Neutrophil (primary cell): ENCODE measurements around the gene RFPL3.

Source experiments
- H3K27ac ChIP-seq: fragments of 200-600 bp; sonication (generic); 2 replicates; pipeline ENCODE4 v1.5.1; 2016; ENCODE audit warnings: mild to moderate bottlenecking, moderate library complexity
- H3K27me3 ChIP-seq: fragments of 200-600 bp; sonication (generic); 2 replicates; pipeline ENCODE4 v1.6.0; 2016; ENCODE audit warnings: mild to moderate bottlenecking
- H3K36me3 ChIP-seq: fragments of 200-600 bp; sonication (generic); 2 replicates; pipeline ENCODE4 v1.5.1; 2017
- H3K4me1 ChIP-seq, 2 experiments: fragments of 200-600 bp in 1 of 2; sonication (generic) in 1 of 2; 1 replicate in 1 of 2; 2 replicates in 1 of 2; pipeline versions ENCODE4 v1.5.1 to v1.6.1; 2013 to 2016; ENCODE audit warnings: low read depth in 1 of 2, low read length in 1 of 2, mild to moderate bottlenecking in 1 of 2, moderate library complexity in 1 of 2; ENCODE audit not compliant: control insufficient read depth in 1 of 2, insufficient read depth in 1 of 2
- H3K4me3 ChIP-seq, 2 experiments: fragments of 200-600 bp in 1 of 2; sonication (generic) in 1 of 2; 1 replicate in 1 of 2; 2 replicates in 1 of 2; pipeline ENCODE4 v1.5.1; 2013 to 2016; ENCODE audit warnings: low read depth in 1 of 2, low read length in 1 of 2, mild to moderate bottlenecking in 1 of 2, moderate library complexity in 1 of 2
- H3K9me3 ChIP-seq: fragments of 200-600 bp; sonication (generic); 2 replicates; pipeline ENCODE4 v1.5.1; 2016
- CTCF ChIP-seq: fragments of 200-600 bp; sonication (generic); IDR thresholded peaks from 2 replicates; pipeline ENCODE4 v1.5.1; 2016; ENCODE audit warnings: antibody characterized with exemption

Gene RFPL3

GRCh38 chr22:32404021-32404420 is 46.4 kb downstream of the RFPL3 start:
- Histone ChIP-seq H3K4me3 (no peak overlapping the region), H3K27me3 (no peaks in the 10 kb centered on the region), H3K9me3 (no peaks in the 10 kb centered on the region), H3K36me3 (peaks cover 94% of the 10 kb centered on the region), H3K4me1 (no peaks in the 10 kb centered on the region), H3K27ac (no peak overlapping the region)
- no peak for TF ChIP-seq CTCF

GRCh38 chr22:32407312-32407711 is 49.6 kb downstream of the RFPL3 start:
- no peaks in the 10 kb centered on the region for H3K9me3 ChIP-seq
- no peaks in the 10 kb centered on the region for H3K27me3 ChIP-seq
- peaks cover 11 to 16% of the 10 kb centered on the region in 2 experiments for H3K4me1 ChIP-seq
- TF ChIP-seq CTCF, result no peak
- no peak overlapping the region for H3K27ac ChIP-seq
- peaks cover 61% of the 10 kb centered on the region for H3K36me3 ChIP-seq
- no peak overlapping the region for H3K4me3 ChIP-seq

GRCh38 chr22:32407936-32408335 is 50.3 kb downstream of the RFPL3 start:
- TF ChIP-seq CTCF, result no peak
- Histone ChIP-seq H3K27ac (no peak overlapping the region), H3K36me3 (peaks cover 55% of the 10 kb centered on the region), H3K4me1 (peaks cover 11 to 16% of the 10 kb centered on the region in 2 experiments), H3K9me3 (no peaks in the 10 kb centered on the region), H3K27me3 (no peaks in the 10 kb centered on the region), H3K4me3 (no peak overlapping the region)

DNA sequence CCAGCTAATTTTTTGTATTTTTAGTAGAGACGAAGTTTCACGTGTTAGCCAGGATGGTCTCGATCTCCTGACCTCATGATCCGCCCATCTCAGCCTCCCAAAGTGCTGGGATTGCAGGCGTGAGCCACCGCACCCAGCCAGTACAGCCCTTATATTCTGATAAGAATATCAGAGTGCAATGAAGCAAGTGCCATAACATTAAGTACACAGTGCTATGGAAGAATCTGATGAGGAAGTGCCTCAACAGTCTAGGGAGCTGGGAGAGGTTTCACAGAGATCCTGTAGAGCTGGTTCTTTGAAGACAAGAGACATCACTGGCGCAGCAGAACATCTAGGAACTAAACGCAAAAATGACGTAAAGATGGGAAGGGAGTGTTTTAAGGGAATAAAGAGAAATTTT is 52.3 kb downstream of the RFPL3 start:
- Histone ChIP-seq H3K36me3 (peaks cover 36% of the 10 kb centered on the region), H3K4me3 (no peak overlapping the region), H3K27me3 (no peaks in the 10 kb centered on the region), H3K4me1 (peaks cover 11 to 16% of the 10 kb centered on the region in 2 experiments), H3K27ac (no peak overlapping the region), H3K9me3 (no peaks in the 10 kb centered on the region)
- TF ChIP-seq CTCF, result no peak

- Histone ChIP-seq H3K27ac (no peak overlapping the region), H3K4me3 (no peak overlapping the region), H3K9me3 (no peaks in the 10 kb centered on the region), H3K4me1 (peaks cover 11 to 16% of the 10 kb centered on the region in 2 experiments), H3K36me3 (peaks cover 31% of the 10 kb centered on the region), H3K27me3 (peaks cover 5% of the 10 kb centered on the region)
- TF ChIP-seq CTCF, result no peak
Observed at GRCh38 chr22:32410459-32410858, 52.8 kb downstream of the RFPL3 start.
